ENCODE data around the gene ADK.

Gene ADK

GRCh38 chr10:74635655-74636054 is 484.6 kb downstream of the ADK start:
- no peak overlapping the region for H3K4me3 ChIP-seq
- H3K4me1 ChIP-seq = peaks cover 12% of the 10 kb centered on the region
- H3K9me3 ChIP-seq = no peaks in the 10 kb centered on the region
- H3K36me3 ChIP-seq (replicated peaks) = no peaks in the 10 kb centered on the region
- no peak for DNase-seq (ENCODE audit: low spot score in 2 of 2)
- in situ Hi-C loops (cut with MboI; ENCODE audit: low sequenced_read_pairs) = no loop called here
- no peaks in the 10 kb centered on the region for H3K27me3 ChIP-seq (ENCODE audit: low read depth)

GRCh38 chr10:74637685-74638084 is 486.7 kb downstream of the ADK start:
- in situ Hi-C loops (cut with MboI; ENCODE audit: low sequenced_read_pairs) = no loop called here
- Histone ChIP-seq H3K4me1 (peaks cover under 1% of the 10 kb centered on the region), H3K27me3 (ENCODE audit: low read depth) (no peaks in the 10 kb centered on the region), H3K36me3 (replicated peaks) (no peaks in the 10 kb centered on the region), H3K9me3 (no peaks in the 10 kb centered on the region), H3K4me3 (no peak overlapping the region)
- DNase-seq (ENCODE audit: low spot score in 2 of 2) = no peak

GRCh38 chr10:74640134-74640921 is 489.3 kb downstream of the ADK start:
- in situ Hi-C loops (cut with MboI; ENCODE audit: low sequenced_read_pairs) = no loop called here
- Histone ChIP-seq H3K27me3 (ENCODE audit: low read depth) (no peaks in the 10 kb centered on the region), H3K9me3 (no peaks in the 10 kb centered on the region), H3K36me3 (replicated peaks) (no peaks in the 10 kb centered on the region), H3K4me3 (no peak overlapping the region), H3K4me1 (peaks cover 7% of the 10 kb centered on the region)
- no peak for DNase-seq (ENCODE audit: low spot score in 2 of 2)

GRCh38 chr10:74641659-74642058 is 490.6 kb downstream of the ADK start:
- Histone ChIP-seq H3K36me3 (replicated peaks) (no peaks in the 10 kb centered on the region), H3K4me3 (no peak overlapping the region), H3K9me3 (no peaks in the 10 kb centered on the region), H3K27me3 (ENCODE audit: low read depth) (no peaks in the 10 kb centered on the region), H3K4me1 (peaks cover 17% of the 10 kb centered on the region)
- in situ Hi-C loops (cut with MboI; ENCODE audit: low sequenced_read_pairs) = no loop called here
- DNase-seq (ENCODE audit: low spot score in 2 of 2) = no peak

- H3K27me3 ChIP-seq (ENCODE audit: low read depth) = no peaks in the 10 kb centered on the region
- DNase-seq (ENCODE audit: low spot score in 2 of 2) = no peak
- H3K9me3 ChIP-seq = no peaks in the 10 kb centered on the region
These were observed 492.0 kb downstream of the ADK start for GRCh38 chr10:74642901-74643595.

GRCh38 chr10:74643596-74643975 is 492.6 kb downstream of the ADK start:
- peaks cover 18% of the 10 kb centered on the region for H3K4me1 ChIP-seq
- H3K36me3 ChIP-seq (replicated peaks) = no peaks in the 10 kb centered on the region
- no peaks in the 10 kb centered on the region for H3K9me3 ChIP-seq
- DNase-seq (ENCODE audit: low spot score in 2 of 2) = no peak
- H3K27me3 ChIP-seq (ENCODE audit: low read depth) = no peaks in the 10 kb centered on the region
- in situ Hi-C loops (cut with MboI; ENCODE audit: low sequenced_read_pairs) = no loop called here
- no peak overlapping the region for H3K4me3 ChIP-seq

More at GRCh38 chr10:74642901-74643595, 492.0 kb downstream of the ADK start:
- in situ Hi-C loops (cut with MboI; ENCODE audit: low sequenced_read_pairs) = no loop called here
- Histone ChIP-seq H3K4me1 (peaks cover 18% of the 10 kb centered on the region), H3K4me3 (no peak overlapping the region), H3K36me3 (replicated peaks) (no peaks in the 10 kb centered on the region)

- in situ Hi-C loops (cut with MboI; ENCODE audit: low sequenced_read_pairs) = no loop called here
- Histone ChIP-seq H3K4me3 (no peak overlapping the region), H3K36me3 (replicated peaks) (no peaks in the 10 kb centered on the region), H3K4me1 (peaks cover 18% of the 10 kb centered on the region), H3K9me3 (no peaks in the 10 kb centered on the region), H3K27me3 (ENCODE audit: low read depth) (no peaks in the 10 kb centered on the region)
- DNase-seq (ENCODE audit: low spot score in 2 of 2) = no peak
These were observed 493.7 kb downstream of the ADK start for GRCh38 chr10:74644738-74645137.

- H3K4me3 ChIP-seq = no peak overlapping the region
- peaks cover 18% of the 10 kb centered on the region for H3K4me1 ChIP-seq
- H3K27me3 ChIP-seq (ENCODE audit: low read depth) = no peaks in the 10 kb centered on the region
- H3K9me3 ChIP-seq = no peaks in the 10 kb centered on the region
- no peaks in the 10 kb centered on the region for H3K36me3 ChIP-seq (replicated peaks)
- DNase-seq (ENCODE audit: low spot score in 2 of 2) = peak; percentile 51 to 93
- in situ Hi-C loops (cut with MboI; ENCODE audit: low sequenced_read_pairs) = no loop called here
These were observed 494.7 kb downstream of the ADK start for GRCh38 chr10:74645692-74646091.

- Histone ChIP-seq H3K4me1 (peaks cover 9% of the 10 kb centered on the region), H3K9me3 (no peaks in the 10 kb centered on the region), H3K27me3 (ENCODE audit: low read depth) (no peaks in the 10 kb centered on the region), H3K4me3 (no peak overlapping the region), H3K36me3 (replicated peaks) (no peaks in the 10 kb centered on the region)
- no peak for DNase-seq (ENCODE audit: low spot score in 2 of 2)
- in situ Hi-C loops (cut with MboI; ENCODE audit: low sequenced_read_pairs) = no loop called here
These were observed 499.6 kb downstream of the ADK start for GRCh38 chr10:74650613-74651012.

- Histone ChIP-seq H3K4me1 (peaks cover 2% of the 10 kb centered on the region), H3K36me3 (replicated peaks) (no peaks in the 10 kb centered on the region), H3K27me3 (ENCODE audit: low read depth) (no peaks in the 10 kb centered on the region), H3K4me3 (no peak overlapping the region), H3K9me3 (no peaks in the 10 kb centered on the region)
- in situ Hi-C loops (cut with MboI; ENCODE audit: low sequenced_read_pairs) = no loop called here
- DNase-seq (ENCODE audit: low spot score in 2 of 2) = no peak
These were observed 500.5 kb downstream of the ADK start for GRCh38 chr10:74651565-74651964.

GRCh38 chr10:74652664-74653063 is 501.6 kb downstream of the ADK start:
- H3K9me3 ChIP-seq = no peaks in the 10 kb centered on the region
- H3K27me3 ChIP-seq (ENCODE audit: low read depth) = no peaks in the 10 kb centered on the region
- H3K4me3 ChIP-seq = no peak overlapping the region
- no peaks in the 10 kb centered on the region for H3K36me3 ChIP-seq (replicated peaks)
- no peaks in the 10 kb centered on the region for H3K4me1 ChIP-seq
- no peak for DNase-seq (ENCODE audit: low spot score in 2 of 2)
- in situ Hi-C loops (cut with MboI; ENCODE audit: low sequenced_read_pairs) = no loop called here

GRCh38 chr10:74658511-74658910 is 507.5 kb downstream of the ADK start:
- no peaks in the 10 kb centered on the region for H3K9me3 ChIP-seq
- H3K27me3 ChIP-seq (ENCODE audit: low read depth) = no peaks in the 10 kb centered on the region
- in situ Hi-C loops (cut with MboI; ENCODE audit: low sequenced_read_pairs) = no loop called here
- H3K36me3 ChIP-seq (replicated peaks) = no peaks in the 10 kb centered on the region
- no peaks in the 10 kb centered on the region for H3K4me1 ChIP-seq
- no peak for DNase-seq (ENCODE audit: low spot score in 2 of 2)
- H3K4me3 ChIP-seq = no peak overlapping the region

- no peaks in the 10 kb centered on the region for H3K4me1 ChIP-seq
- no peak overlapping the region for H3K4me3 ChIP-seq
- in situ Hi-C loops (cut with MboI; ENCODE audit: low sequenced_read_pairs) = no loop called here
- no peaks in the 10 kb centered on the region for H3K27me3 ChIP-seq (ENCODE audit: low read depth)
- no peak for DNase-seq (ENCODE audit: low spot score in 2 of 2)
- H3K9me3 ChIP-seq = no peaks in the 10 kb centered on the region
- H3K36me3 ChIP-seq (replicated peaks) = no peaks in the 10 kb centered on the region
These were observed 511.6 kb downstream of the ADK start for GRCh38 chr10:74662635-74663034.

GRCh38 chr10:74669210-74669609 is 518.2 kb downstream of the ADK start:
- H3K4me3 ChIP-seq = no peak overlapping the region
- H3K9me3 ChIP-seq = no peaks in the 10 kb centered on the region
- H3K4me1 ChIP-seq = no peaks in the 10 kb centered on the region; the same call in 1 of the 2 replicates
- in situ Hi-C loops (cut with MboI; ENCODE audit: low sequenced_read_pairs) = no loop called here
- no peak for DNase-seq (ENCODE audit: low spot score in 2 of 2)
- no peaks in the 10 kb centered on the region for H3K36me3 ChIP-seq (replicated peaks)
- H3K27me3 ChIP-seq (ENCODE audit: low read depth) = no peaks in the 10 kb centered on the region

All from HAP-1 (cell line).